Activated T-cell treated with anti-CD3 and anti-CD28 coated beads, Interleukin-2, amount 50 U/mL, for 24 hours (primary cell): ENCODE results near the gene PTPRJ.

Source experiments
- DNase-seq: peaks from one replicate; pipeline ENCODE4 v3.0.0-alpha.2; 2020
- H3K27ac Mint-ChIP-seq: 2 replicates; pipeline ENCODE4 v1.8.0; 2020; ENCODE audit warnings: mild to moderate bottlenecking, mixed read lengths
- H3K27me3 Mint-ChIP-seq: 2 replicates; pipeline ENCODE4 v1.8.0; 2020; ENCODE audit warnings: mixed read lengths
- H3K36me3 Mint-ChIP-seq: 2 replicates; pipeline ENCODE4 v1.8.0; 2020; ENCODE audit warnings: low read depth, mixed read lengths
- H3K4me1 Mint-ChIP-seq: 2 replicates; pipeline ENCODE4 v1.8.0; 2020; ENCODE audit warnings: low read depth, mixed read lengths
- H3K4me3 Mint-ChIP-seq: 2 replicates; pipeline ENCODE4 v1.8.0; 2020; ENCODE audit warnings: mild to moderate bottlenecking, moderate library complexity, mixed read lengths
- H3K9me3 Mint-ChIP-seq: 2 replicates; pipeline ENCODE4 v1.8.0; 2020; ENCODE audit warnings: mixed read lengths

The PTPRJ gene

DNA sequence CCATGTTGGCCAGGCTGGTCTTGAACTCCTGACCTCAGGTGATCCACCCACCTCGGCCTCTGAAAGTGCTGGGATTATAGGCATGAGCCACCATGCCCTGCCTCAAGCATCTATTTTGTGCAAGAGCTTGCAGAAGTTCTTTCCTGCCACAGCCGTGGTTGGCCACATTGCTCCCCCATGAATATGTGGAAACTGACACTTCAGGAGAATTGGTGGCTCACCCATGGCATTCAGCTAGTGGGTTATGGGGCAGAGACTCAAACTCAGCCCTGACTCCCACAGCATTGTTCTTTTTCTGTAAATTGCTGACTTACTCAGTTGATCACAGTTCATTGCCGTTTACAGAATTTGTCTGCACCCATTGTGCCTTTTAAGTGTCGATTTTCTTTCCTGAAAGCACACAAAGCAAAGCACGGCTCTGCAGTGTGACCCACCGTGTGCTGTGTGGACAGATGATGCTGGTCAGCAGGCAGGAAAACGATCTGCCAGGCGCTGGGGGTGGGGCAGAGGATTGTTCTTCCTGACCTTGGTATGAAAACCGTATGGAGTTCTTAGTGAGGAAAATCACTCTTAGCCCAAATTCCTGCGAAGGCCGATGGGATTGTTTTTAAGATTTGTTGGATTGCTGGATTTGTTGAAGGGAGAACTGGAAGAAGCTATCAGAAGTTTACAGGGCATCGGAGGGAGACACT is 115.6 kb downstream of the PTPRJ start:
- Mint-ChIP-seq H3K4me3 (no peak overlapping the region), H3K27me3 (no peaks in the 10 kb centered on the region), H3K4me1 (peaks cover 71% of the 10 kb centered on the region), H3K36me3 (no peaks in the 10 kb centered on the region), H3K27ac (peak overlapping the region; percentile 80), H3K9me3 (no peaks in the 10 kb centered on the region)
- DNase-seq: no peak

DNA sequence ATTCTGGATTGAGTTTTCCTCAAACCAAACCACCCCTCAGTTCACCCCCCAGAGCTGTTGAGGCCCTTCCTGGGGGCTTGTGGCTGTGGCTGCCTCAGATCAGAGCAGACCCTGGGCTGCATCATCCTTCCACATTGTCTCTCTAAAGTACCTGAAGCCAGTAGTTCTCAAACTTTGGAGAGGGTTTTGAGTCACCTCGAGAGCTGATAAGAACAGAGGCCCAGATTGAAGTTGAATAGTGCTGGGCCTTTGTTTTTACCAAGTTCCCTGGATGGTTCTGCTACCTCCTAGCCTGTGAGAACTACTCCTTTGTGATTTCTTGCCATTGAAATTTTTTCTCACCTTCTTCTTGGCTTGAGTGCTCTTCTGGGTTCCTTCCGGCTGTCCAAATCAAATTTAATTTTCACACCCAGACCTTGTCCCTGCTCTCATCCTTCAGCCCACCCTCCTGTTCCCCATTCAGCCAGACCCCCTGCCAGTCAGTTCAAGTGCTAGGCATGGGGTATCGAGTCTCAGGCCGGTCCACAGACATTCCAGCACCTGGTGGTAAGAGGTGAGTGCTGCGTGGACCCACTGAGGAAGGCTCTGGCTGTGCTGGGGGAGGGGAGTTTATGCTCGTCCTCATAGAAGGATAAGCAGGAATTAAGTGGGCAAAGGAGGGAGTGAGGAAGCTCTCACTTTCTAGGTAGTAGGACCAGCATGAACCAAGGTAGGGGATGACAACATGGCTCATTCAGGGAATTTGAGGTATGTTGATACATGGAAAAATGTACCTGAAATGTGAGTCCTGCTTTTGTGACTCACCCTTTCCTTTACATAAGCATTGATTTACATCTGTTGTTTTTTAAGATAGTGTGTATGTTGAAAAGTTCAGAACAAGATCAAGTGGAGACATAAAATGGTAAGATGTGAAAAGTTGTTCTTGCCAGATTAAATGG is 116.5 kb downstream of the PTPRJ start:
- Mint-ChIP-seq H3K4me1 (peaks cover 69% of the 10 kb centered on the region), H3K9me3 (no peaks in the 10 kb centered on the region), H3K4me3 (peak overlapping the region; percentile 10), H3K27ac (peak overlapping the region; percentile 80), H3K36me3 (no peaks in the 10 kb centered on the region), H3K27me3 (no peaks in the 10 kb centered on the region)
- peak; percentile 44 for DNase-seq

DNA sequence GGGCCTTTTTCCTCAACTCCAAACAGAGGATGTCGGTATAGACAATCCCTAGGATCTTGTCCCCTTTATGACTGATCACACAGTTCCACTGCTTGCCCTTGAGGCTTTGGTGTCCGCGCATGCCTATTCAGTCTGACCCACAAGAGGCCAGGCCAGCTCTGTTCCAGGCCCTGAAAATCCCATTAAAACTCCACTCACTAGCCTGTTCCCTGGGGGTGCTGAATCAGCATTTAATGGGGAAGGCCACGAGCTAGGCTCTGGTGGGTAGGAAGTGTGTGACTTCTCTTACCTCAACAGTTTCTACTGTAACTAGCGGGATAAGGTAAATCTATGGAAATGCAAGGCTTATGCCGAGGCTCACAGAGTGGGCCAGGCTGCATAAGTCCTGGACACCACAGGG is 117.7 kb downstream of the PTPRJ start:
- no peak for DNase-seq
- Mint-ChIP-seq H3K27me3 (no peaks in the 10 kb centered on the region), H3K9me3 (no peaks in the 10 kb centered on the region), H3K4me3 (no peak overlapping the region), H3K27ac (peak overlapping the region; percentile 80), H3K36me3 (no peaks in the 10 kb centered on the region), H3K4me1 (peaks cover 73% of the 10 kb centered on the region)

DNA sequence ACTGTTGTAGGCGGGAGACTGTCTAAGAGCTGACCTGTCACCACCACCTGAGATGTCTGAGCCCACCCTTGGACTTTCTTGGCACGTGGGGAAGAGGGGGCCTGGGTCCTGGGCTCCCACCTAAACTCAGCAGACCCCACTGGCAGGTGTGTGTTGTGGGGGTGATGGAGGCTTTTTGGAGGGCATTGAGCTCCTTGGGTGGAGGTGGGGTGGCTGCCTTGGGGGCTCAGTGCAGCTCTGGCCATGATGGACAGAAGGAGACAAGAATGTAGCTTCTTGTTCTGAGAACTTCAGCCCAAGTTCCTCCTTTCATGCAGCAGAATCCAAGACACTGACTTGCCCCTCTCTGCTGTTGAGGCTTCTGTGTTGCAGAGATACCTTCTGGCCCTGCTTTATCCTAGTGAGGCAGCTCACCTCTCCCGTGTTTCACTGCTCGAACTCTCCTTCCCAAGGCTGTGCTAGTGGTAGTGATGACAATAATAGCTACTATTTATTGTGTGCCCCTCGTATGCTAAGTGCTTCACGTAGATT is 119.6 kb downstream of the PTPRJ start:
- Mint-ChIP-seq H3K9me3 (no peaks in the 10 kb centered on the region), H3K4me3 (no peak overlapping the region), H3K36me3 (no peaks in the 10 kb centered on the region), H3K27me3 (no peaks in the 10 kb centered on the region), H3K4me1 (peaks cover 70% of the 10 kb centered on the region), H3K27ac (peak overlapping the region; percentile 37)
- DNase-seq: no peak

DNA sequence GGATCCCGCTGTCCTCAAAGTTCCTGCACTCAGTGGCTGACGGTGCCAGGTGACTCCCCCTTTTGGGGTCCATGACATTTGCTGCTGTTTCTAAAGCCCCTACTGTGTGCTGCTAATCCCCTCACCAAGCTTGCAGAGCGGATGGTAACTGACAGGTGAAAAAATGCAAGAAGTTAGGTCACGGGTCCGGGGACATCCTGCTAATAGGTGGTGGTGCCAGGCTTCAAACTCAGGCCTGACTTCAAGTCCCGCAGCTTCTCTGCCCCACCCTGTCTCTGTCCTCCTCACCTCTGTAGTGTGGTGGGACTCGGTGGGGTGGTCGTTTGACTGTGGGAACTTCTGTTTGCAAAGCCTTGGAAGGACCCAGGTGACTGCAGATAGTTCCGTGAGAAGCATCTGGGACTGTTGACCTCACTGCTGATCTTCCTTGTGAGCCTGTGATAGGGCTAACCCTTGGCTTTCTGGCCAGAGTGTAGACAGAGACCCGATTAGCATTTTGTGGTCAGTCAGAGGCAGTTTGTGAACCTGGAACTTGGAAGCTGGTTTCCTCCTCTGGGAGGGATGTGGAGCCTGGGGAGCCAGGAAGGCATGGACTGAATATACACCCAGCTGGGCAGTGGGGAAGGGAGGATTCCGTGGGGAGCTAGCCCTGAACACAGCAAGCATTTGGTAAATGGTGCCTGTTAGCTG is 120.8 kb downstream of the PTPRJ start:
- peaks cover 72% of the 10 kb centered on the region for H3K4me1 Mint-ChIP-seq
- no peaks in the 10 kb centered on the region for H3K9me3 Mint-ChIP-seq
- no peak overlapping the region for H3K4me3 Mint-ChIP-seq
- peak overlapping the region; percentile 69 for H3K27ac Mint-ChIP-seq
- H3K36me3 Mint-ChIP-seq: no peaks in the 10 kb centered on the region
- DNase-seq: peak; percentile 14
- no peaks in the 10 kb centered on the region for H3K27me3 Mint-ChIP-seq

DNA sequence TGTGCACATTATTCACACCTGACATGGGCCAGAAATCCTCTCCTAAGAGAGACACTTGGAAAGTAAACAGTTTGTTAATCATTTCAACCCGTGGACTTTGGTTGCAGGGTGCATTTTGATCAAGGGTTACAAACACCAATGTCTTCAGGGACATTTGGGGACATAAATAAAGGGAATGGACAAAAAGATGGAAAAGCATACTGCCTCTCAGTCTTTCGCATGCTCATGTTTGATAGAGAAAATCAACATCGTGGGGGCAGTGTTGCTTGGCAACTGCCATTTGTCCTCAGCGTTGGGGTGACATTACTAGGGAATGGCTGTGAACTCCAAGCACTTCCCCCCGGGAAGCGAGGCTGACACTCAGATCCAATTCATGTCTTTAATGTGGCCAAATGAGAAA is 121.6 kb downstream of the PTPRJ start:
- DNase-seq: peak; percentile 3
- H3K4me3 Mint-ChIP-seq: no peak overlapping the region
- peaks cover 71% of the 10 kb centered on the region for H3K4me1 Mint-ChIP-seq
- H3K36me3 Mint-ChIP-seq: no peaks in the 10 kb centered on the region
- no peak overlapping the region for H3K27ac Mint-ChIP-seq
- no peaks in the 10 kb centered on the region for H3K27me3 Mint-ChIP-seq
- no peaks in the 10 kb centered on the region for H3K9me3 Mint-ChIP-seq

DNA sequence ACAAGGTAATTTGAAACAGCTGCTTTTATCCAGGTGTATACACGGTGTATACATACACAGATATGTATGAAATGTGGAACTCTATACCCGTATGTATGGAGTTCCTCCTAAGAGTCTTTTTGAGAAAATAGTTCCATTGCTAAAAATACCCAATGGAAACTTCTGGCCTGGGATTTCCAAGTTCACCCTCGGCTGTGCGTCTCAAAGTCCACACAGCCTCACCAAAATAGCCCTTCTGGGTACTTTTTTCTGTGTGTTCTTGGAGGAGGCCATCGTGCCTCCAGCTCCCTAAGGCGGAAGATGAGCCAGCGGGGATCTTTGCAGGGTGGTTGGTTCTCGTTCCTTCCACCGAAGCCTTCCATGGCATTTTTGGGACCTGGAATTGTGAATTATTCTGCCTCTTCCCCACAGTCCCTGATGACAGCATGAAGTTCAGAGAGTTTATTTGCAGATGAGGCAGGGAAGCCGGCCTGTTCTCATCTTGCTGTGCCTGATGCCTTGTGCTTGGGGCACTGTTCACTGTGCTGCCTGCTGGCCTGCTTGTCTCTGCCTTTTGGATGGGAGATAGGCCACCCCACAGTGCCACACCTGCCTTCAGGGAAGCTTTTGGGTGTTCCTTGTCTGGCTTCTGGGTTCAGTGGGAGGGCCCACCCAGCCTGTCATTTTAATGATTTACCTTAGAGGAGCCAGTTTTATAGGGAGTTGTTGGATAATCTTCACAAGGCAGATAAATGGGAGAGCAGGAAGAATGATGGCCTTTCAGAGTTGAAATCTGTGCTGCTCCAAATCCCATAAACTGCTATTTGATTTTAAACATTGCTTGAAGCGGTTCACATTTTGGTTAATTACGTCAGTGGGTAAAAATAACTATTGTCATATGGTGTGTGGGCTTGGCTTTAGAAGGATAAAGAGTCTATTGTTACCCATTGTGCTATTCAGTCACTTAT is 123.5 kb downstream of the PTPRJ start:
- Mint-ChIP-seq H3K36me3 (no peaks in the 10 kb centered on the region), H3K27ac (peak overlapping the region; percentile 11), H3K4me1 (peaks cover 76% of the 10 kb centered on the region), H3K9me3 (no peaks in the 10 kb centered on the region), H3K27me3 (no peaks in the 10 kb centered on the region), H3K4me3 (no peak overlapping the region)
- peak; percentile 23 for DNase-seq

DNA sequence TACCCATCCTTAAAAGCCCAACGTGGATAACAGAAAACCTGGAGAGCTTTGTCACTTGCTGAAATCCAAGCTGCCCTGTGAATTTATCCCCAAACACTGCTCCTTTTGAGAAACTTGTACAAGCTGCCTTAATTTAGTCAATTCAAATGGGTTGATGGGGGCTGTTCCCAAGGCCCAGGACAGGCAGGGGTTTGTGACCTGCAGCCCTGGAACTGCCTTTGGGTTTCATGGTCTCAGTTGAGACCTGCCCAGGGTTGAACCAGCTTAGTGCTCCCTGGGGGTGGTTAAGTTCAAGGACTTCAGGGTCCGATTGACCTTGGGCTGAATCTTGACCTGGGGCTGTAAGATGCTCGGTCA is 124.2 kb downstream of the PTPRJ start:
- no peak overlapping the region for H3K4me3 Mint-ChIP-seq
- H3K27me3 Mint-ChIP-seq: no peaks in the 10 kb centered on the region
- peaks cover 77% of the 10 kb centered on the region for H3K4me1 Mint-ChIP-seq
- no peak for DNase-seq
- H3K27ac Mint-ChIP-seq: no peak overlapping the region
- H3K36me3 Mint-ChIP-seq: no peaks in the 10 kb centered on the region
- no peaks in the 10 kb centered on the region for H3K9me3 Mint-ChIP-seq

DNA sequence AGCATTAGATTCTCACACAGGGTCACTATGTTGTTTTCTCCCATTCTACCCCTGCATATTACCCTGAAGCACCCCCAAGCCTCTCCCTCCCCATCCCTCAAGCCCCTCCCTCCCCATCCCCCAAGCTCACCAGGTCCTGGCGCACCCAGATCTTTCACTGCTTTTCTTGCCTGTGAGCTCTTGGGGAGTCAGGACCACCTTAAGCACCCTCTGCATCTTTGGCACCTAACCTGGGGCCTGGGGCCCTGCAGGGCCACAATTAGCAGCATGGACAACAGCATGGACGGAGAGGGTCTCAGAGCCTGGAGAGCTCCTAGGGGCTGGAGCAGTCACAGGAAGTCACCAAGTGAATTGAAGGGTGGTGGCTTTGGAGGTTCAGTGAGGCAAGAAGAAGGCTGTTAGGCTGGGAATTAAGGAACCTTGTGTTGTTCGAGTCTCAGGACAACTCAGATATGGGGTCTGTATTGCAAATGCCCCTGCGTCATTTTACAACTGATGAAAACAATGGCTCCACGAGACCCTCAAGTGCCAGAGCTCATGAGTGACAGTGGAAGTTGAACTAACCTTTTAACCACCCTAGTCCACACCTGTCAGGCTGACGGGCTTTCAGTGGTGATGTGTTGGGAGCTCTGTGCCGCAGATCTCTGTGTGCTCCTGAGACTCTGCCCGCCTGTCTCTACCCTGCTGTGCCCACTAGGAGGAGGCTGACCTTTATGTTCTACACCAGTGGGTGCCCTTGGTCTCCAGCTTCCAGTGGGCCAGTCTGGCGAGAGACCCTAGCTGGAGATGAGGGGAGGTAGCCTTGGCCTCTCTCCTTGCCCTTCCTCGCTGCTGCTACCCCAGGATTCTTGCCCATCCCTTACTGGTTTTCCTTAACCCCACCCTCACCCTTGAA is 125.0 kb downstream of the PTPRJ start:
- peaks cover 78% of the 10 kb centered on the region for H3K4me1 Mint-ChIP-seq
- no peaks in the 10 kb centered on the region for H3K27me3 Mint-ChIP-seq
- H3K4me3 Mint-ChIP-seq: no peak overlapping the region
- H3K27ac Mint-ChIP-seq: peak overlapping the region; percentile 24
- no peaks in the 10 kb centered on the region for H3K9me3 Mint-ChIP-seq
- DNase-seq: peak; percentile 16
- no peaks in the 10 kb centered on the region for H3K36me3 Mint-ChIP-seq

DNA sequence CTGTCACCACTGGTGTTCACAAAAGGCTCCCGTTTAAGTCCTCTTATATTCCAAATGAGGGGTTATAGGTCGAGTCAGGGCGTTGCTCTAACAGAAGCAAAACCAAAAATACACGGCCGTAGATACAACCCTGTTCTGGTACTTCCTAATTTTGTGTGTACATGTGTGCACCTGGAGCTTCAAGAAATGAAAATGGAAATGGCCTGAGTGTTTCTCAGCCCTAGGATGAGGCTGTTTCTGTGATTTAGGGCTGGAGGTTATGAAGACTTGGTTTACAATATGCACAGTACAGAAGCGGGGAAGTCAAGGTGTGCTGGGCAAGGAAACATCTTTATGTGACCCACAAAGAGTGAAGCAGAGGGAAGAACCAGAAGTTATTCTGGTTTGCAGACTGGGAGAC is 125.8 kb downstream of the PTPRJ start:
- H3K27ac Mint-ChIP-seq: peak overlapping the region; percentile 24
- H3K4me3 Mint-ChIP-seq: no peak overlapping the region
- no peaks in the 10 kb centered on the region for H3K36me3 Mint-ChIP-seq
- no peaks in the 10 kb centered on the region for H3K27me3 Mint-ChIP-seq
- no peaks in the 10 kb centered on the region for H3K9me3 Mint-ChIP-seq
- no peak for DNase-seq
- peaks cover 76% of the 10 kb centered on the region for H3K4me1 Mint-ChIP-seq

DNA sequence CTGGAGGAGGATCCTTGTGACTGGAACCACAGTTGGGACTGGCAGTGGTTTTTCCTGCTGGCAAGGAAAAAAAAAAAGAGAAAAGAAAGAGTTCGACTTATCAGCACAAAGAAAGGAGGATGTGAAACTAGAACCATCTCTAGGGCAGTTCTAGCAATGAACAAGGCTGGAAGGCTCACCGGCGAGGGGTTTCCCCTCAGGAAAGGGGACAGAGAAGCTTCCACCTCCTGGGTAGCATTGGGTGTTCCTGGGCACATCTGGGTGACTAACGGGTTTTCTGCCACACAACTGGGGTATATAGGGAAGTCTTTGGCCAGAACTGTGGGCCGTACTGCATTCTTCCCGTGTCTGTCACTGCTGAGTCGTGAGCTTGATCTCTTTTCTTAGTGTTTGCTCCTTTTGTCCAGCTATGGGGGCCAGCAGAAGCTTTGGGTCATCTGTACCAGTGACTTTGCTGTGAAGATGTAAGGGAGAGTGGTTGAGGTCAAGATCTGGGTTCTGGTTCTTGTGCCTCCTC is 126.9 kb downstream of the PTPRJ start:
- Mint-ChIP-seq H3K9me3 (no peaks in the 10 kb centered on the region), H3K36me3 (peaks cover 7% of the 10 kb centered on the region), H3K4me3 (peak overlapping the region; percentile 48), H3K27me3 (no peaks in the 10 kb centered on the region), H3K27ac (peak overlapping the region; percentile 83), H3K4me1 (peaks cover 68% of the 10 kb centered on the region)
- DNase-seq: no peak

DNA sequence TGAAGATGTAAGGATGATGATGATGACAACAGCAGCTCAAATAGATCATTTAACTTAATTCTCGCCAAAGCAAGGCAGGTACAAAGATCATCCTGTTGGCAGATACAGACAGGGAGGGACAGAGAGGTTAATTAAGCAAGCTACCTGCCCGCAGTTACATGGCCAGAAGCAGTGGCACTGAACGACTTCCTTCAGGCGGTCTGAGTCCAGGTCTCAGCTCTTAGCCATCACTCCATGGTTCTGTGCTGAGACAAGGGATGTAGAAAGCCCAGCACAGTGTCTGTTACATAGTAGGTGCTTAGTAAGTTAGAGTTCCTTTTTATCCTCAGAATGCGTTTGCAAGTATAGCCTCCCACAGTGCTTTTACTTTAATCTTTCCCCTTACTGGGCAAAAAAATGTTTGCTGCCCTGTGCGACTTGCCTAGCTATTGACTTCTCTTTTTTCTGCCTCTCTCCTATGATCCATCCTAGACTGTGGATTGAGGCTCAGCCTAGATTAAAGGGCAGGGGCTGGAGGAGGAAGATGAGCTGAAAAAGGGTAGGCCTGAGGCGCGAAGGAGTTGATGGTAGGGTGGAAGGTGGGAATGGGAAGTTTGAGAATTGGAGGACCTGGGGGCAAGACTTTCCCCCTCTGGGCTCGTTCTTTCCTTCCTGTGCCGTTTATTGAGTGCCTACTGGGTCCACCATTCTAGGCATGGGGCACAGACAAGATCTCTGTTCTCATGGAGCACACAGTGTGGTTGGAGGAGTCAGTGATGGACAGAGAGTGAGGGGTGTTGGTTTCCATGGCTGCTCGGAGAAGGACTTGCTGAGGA is 128.1 kb downstream of the PTPRJ start:
- no peaks in the 10 kb centered on the region for H3K27me3 Mint-ChIP-seq
- peaks cover 58% of the 10 kb centered on the region for H3K4me1 Mint-ChIP-seq
- no peak for DNase-seq
- H3K27ac Mint-ChIP-seq: peak overlapping the region; percentile 95
- H3K9me3 Mint-ChIP-seq: no peaks in the 10 kb centered on the region
- peak overlapping the region; percentile 64 for H3K4me3 Mint-ChIP-seq
- H3K36me3 Mint-ChIP-seq: peaks cover 16% of the 10 kb centered on the region
